ENCODE results near the gene YLPM1.

YLPM1 gene

GRCh38 chr14:74792249-74793039 lies 29.3 kb downstream of the YLPM1 start:
- DNase-seq, result no peak

- DNase-seq, result no peak
Measured at GRCh38 chr14:74793506-74794155, 30.5 kb downstream of the YLPM1 start.

- DNase-seq, result no peak
Measured at GRCh38 chr14:74794947-74795346, 31.8 kb downstream of the YLPM1 start.

GRCh38 chr14:74799765-74800164 lies 36.6 kb downstream of the YLPM1 start:
- DNase-seq, result no peak

GRCh38 chr14:74800780-74801179 lies 37.7 kb downstream of the YLPM1 start:
- no peak for DNase-seq

GRCh38 chr14:74801396-74801795 lies 38.3 kb downstream of the YLPM1 start:
- DNase-seq, result no peak

- no peak for DNase-seq
Measured at GRCh38 chr14:74804219-74804825, 41.2 kb downstream of the YLPM1 start.

- no peak for DNase-seq
Measured at GRCh38 chr14:74807853-74808545, 44.9 kb downstream of the YLPM1 start.

- no peak for DNase-seq
Measured at GRCh38 chr14:74816124-74816523, 53.0 kb downstream of the YLPM1 start.

GRCh38 chr14:74820288-74820687 lies 57.2 kb downstream of the YLPM1 start:
- no peak for DNase-seq

- no peak for DNase-seq
Measured at GRCh38 chr14:74821267-74821915, 58.3 kb downstream of the YLPM1 start.

- DNase-seq, result no peak
Measured at GRCh38 chr14:74824997-74825396, 61.9 kb downstream of the YLPM1 start.

- DNase-seq, result no peak
Measured at GRCh38 chr14:74826574-74826973, 63.5 kb downstream of the YLPM1 start.

GRCh38 chr14:74829251-74829650 lies 66.1 kb downstream of the YLPM1 start:
- no peak for DNase-seq

- DNase-seq, result no peak
Measured at GRCh38 chr14:74832849-74833248, 69.7 kb downstream of the YLPM1 start.

- DNase-seq, result no peak
Measured at GRCh38 chr14:74834692-74835392, 71.7 kb downstream of the YLPM1 start.

- no peak for DNase-seq
Measured at GRCh38 chr14:74835645-74836250, 72.6 kb downstream of the YLPM1 start.

- DNase-seq, result no peak
Measured at GRCh38 chr14:74836251-74836960, 73.3 kb downstream of the YLPM1 start.

GRCh38 chr14:74838166-74838565 lies 75.0 kb downstream of the YLPM1 start:
- no peak for DNase-seq

GRCh38 chr14:74840603-74841030 lies 77.5 kb downstream of the YLPM1 start:
- no peak for DNase-seq
